PC-9 (cell line): Measurements from ENCODE around the gene ANP32A. TPM values are rescaled to one million over a fixed set of nuclear protein-coding genes. Genes with fewer than 3 reads are reported as not detected.

ENCODE experiments used
- BruUV-seq: library from RNA; stranded (reverse); fragments of 400-500 nt; replicated peaks from 2 replicates; lab custom pipeline; 2021; lab: Mats Ljungman, UMichigan
- CTCF ChIA-PET: fragments of 300-600 bp; sonication (Branson Sonifier 250); formaldehyde crosslinking; loops from one replicate; lab custom pipeline; 2022; ENCODE audit warnings: antibody characterized with exemption; lab: Charles Lee
- POLR2A ChIA-PET: fragments of 300-600 bp; sonication (Branson Sonifier 250); formaldehyde crosslinking; loops from one replicate; lab custom pipeline; 2022; ENCODE audit warnings: antibody characterized with exemption; ENCODE audit not compliant: unreplicated experiment; lab: Charles Lee
- DNase-seq, 2 experiments: peaks; one replicate each; pipeline versions ENCODE4 v3.0.0 to v3.0.0-alpha.2; 2015 to 2022; ENCODE audit warnings: mixed read lengths in 1 of 2
- H2AFZ ChIP-seq: fragments of 200-600 bp; sonication (generic); 2 replicates; pipeline ENCODE4 v1.8.1; 2017; ENCODE audit warnings: antibody characterized with exemption
- H3F3A ChIP-seq: fragments of 200-600 bp; sonication (generic); 2 replicates; pipeline ENCODE4 v1.8.1; 2017; ENCODE audit warnings: antibody characterized with exemption, mild to moderate bottlenecking, low read depth; ENCODE audit not compliant: insufficient read depth
- H3K27ac ChIP-seq: fragments of 200-600 bp; sonication (generic); 2 replicates; pipeline ENCODE4 v1.6.1; 2016; ENCODE audit warnings: mixed run types
- H3K27me3 ChIP-seq: fragments of 200-600 bp; sonication (generic); 2 replicates; pipeline ENCODE4 v1.6.1; 2016; ENCODE audit warnings: low read depth, mixed run types; ENCODE audit not compliant: insufficient read depth
- H3K36me3 ChIP-seq: fragments of 200-600 bp; sonication (generic); 2 replicates; pipeline ENCODE4 v1.6.1; 2016; ENCODE audit warnings: low read depth, mixed run types
- H3K4me1 ChIP-seq: fragments of 200-600 bp; sonication (generic); replicated peaks from 2 replicates; pipeline ENCODE4 v1.6.1; 2016; ENCODE audit warnings: mixed run types; ENCODE audit not compliant: insufficient read depth
- H3K4me2 ChIP-seq: fragments of 200-600 bp; sonication (generic); 2 replicates; pipeline ENCODE4 v1.6.1; 2017; ENCODE audit warnings: mixed run types
- H3K4me3 ChIP-seq: fragments of 200-600 bp; sonication (generic); 2 replicates; pipeline ENCODE4 v1.6.1; 2016; ENCODE audit warnings: mixed run types
- H3K79me2 ChIP-seq: fragments of 200-600 bp; sonication (generic); 2 replicates; pipeline ENCODE4 v1.6.1; 2017; ENCODE audit warnings: low read depth, mixed run types
- H3K9me2 ChIP-seq: fragments of 200-600 bp; sonication (generic); 2 replicates; pipeline ENCODE4 v1.8.1; 2017; ENCODE audit warnings: mild to moderate bottlenecking; ENCODE audit not compliant: insufficient read depth
- H3K9me3 ChIP-seq: fragments of 200-600 bp; sonication (generic); 2 replicates; pipeline ENCODE4 v1.8.1; 2016; ENCODE audit warnings: low read depth; ENCODE audit not compliant: insufficient read depth
- H4K20me1 ChIP-seq: fragments of 200-600 bp; sonication (generic); 2 replicates; pipeline ENCODE4 v1.8.1; 2017; ENCODE audit not compliant: insufficient read depth
- CTCF ChIP-seq: fragments of 200-600 bp; sonication (generic); conservative IDR thresholded peaks from 2 replicates; pipeline ENCODE4 v1.6.1; 2017; ENCODE audit warnings: mixed run types, antibody characterized with exemption, mild to moderate bottlenecking, moderate library complexity
- EZH2 ChIP-seq: fragments of 200-600 bp; sonication (generic); IDR thresholded peaks from 2 replicates; pipeline ENCODE4 v1.8.0; 2017; ENCODE audit warnings: antibody characterized with exemption, low read depth
- intact Hi-C: fragments of 100-400 bp; cut with micrococcal nuclease; formaldehyde crosslinking; loops from one replicate; pipeline ENCODE4 v1.10.0; 2022; ENCODE audit not compliant: unreplicated experiment
- total RNA-seq: library from RNA; stranded (reverse); gene quantifications from 2 replicates; pipeline ENCODE4 v1.2.3, GENCODE V29; 2021

ANP32A gene
- total RNA-seq, 1 experiment from 2014 or later = 182 TPM

DNA sequence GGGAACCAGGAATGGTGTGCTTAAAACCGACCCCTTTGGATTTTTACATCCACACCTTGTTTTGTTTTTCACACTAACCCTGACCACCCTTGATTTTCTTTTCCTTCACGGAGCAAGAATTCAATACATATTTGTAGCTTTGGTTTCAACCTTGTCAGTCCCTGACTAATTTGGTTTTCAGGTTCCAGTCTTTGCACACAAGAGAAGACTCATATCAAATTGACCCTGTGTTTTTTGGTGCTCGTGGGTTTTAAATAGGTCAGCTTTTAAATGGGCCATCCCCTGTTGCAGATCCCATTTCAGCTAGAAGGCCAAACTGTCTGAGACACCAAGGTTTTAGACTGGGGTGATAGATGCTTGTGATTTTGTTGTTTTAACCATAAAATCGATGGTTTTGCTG is 26.4 kb downstream of the ANP32A start:
- Histone ChIP-seq H3K9me3 (no peaks in the 10 kb centered on the region), H4K20me1 (peaks cover 57% of the 10 kb centered on the region), H3F3A (no peaks in the 10 kb centered on the region), H3K27me3 (no peaks in the 10 kb centered on the region), H3K36me3 (no peaks in the 10 kb centered on the region), H3K4me3 (no peak overlapping the region), H2AFZ (no peak overlapping the region), H3K4me1 (no peaks in the 10 kb centered on the region), H3K79me2 (peaks cover 77% of the 10 kb centered on the region), H3K9me2 (no peaks in the 10 kb centered on the region), H3K27ac (no peak overlapping the region), H3K4me2 (no peak overlapping the region)
- ChIA-PET CTCF (interaction anchor here (0.6 kb wide), 1 partner anchor 1984 kb away, joined by 7 read pairs; no protein-coding TSS in a partner anchor), POLR2A (no interaction called here)
- DNase-seq = no peak
- TF ChIP-seq EZH2 = no peak
- no peak for TF ChIP-seq CTCF
- BruUV-seq = no TSS peak
- intact Hi-C loops = no loop called here

- TF ChIP-seq CTCF (no peak), EZH2 (no peak)
- Histone ChIP-seq H3K4me3 (no peak overlapping the region), H3K27me3 (no peaks in the 10 kb centered on the region), H3K4me2 (no peak overlapping the region), H3K79me2 (peaks cover 75% of the 10 kb centered on the region), H3K9me2 (no peaks in the 10 kb centered on the region), H3K36me3 (no peaks in the 10 kb centered on the region), H3K4me1 (no peaks in the 10 kb centered on the region), H3K9me3 (no peaks in the 10 kb centered on the region), H3F3A (no peaks in the 10 kb centered on the region), H3K27ac (no peak overlapping the region), H4K20me1 (peaks cover 53% of the 10 kb centered on the region), H2AFZ (no peak overlapping the region)
- ChIA-PET CTCF (no interaction called here), POLR2A (no interaction called here)
- no TSS peak for BruUV-seq
- intact Hi-C loops = no loop called here
- no peak for DNase-seq
These were observed 26.9 kb downstream of the ANP32A start for GRCh38 chr15:68793776-68794175.

GRCh38 chr15:68792901-68793766 is 27.6 kb downstream of the ANP32A start:
- no peak overlapping the region for H2AFZ ChIP-seq
- H3K4me1 ChIP-seq = no peaks in the 10 kb centered on the region
- no peaks in the 10 kb centered on the region for H3K27me3 ChIP-seq
- H3K4me3 ChIP-seq = no peak overlapping the region
- BruUV-seq = no TSS peak
- TF ChIP-seq CTCF (no peak), EZH2 (no peak)
- ChIA-PET POLR2A (interaction anchor here (0.5 kb wide), 1 partner anchor 700 kb away, joined by 6 read pairs; no protein-coding TSS in a partner anchor), CTCF (no interaction called here)
- H3K9me2 ChIP-seq = no peaks in the 10 kb centered on the region
- peaks cover 47% of the 10 kb centered on the region for H4K20me1 ChIP-seq
- DNase-seq = no peak
- H3K27ac ChIP-seq = no peak overlapping the region
- intact Hi-C loops = no loop called here
- H3K79me2 ChIP-seq = peaks cover 69% of the 10 kb centered on the region
- no peaks in the 10 kb centered on the region for H3K36me3 ChIP-seq
- no peaks in the 10 kb centered on the region for H3F3A ChIP-seq
- no peaks in the 10 kb centered on the region for H3K9me3 ChIP-seq
- H3K4me2 ChIP-seq = no peak overlapping the region
